Neutrophil (primary cell): ENCODE measurements around the gene CCDC106.

Experiments used
- H3K27ac ChIP-seq: fragments of 200-600 bp; sonication (generic); 2 replicates; pipeline ENCODE4 v1.5.1; 2016; ENCODE audit warnings: mild to moderate bottlenecking, moderate library complexity
- H3K27me3 ChIP-seq: fragments of 200-600 bp; sonication (generic); 2 replicates; pipeline ENCODE4 v1.6.0; 2016; ENCODE audit warnings: mild to moderate bottlenecking
- H3K36me3 ChIP-seq: fragments of 200-600 bp; sonication (generic); 2 replicates; pipeline ENCODE4 v1.5.1; 2017
- H3K4me1 ChIP-seq, 2 experiments: fragments of 200-600 bp in 1 of 2; sonication (generic) in 1 of 2; 1 replicate in 1 of 2; 2 replicates in 1 of 2; pipeline versions ENCODE4 v1.5.1 to v1.6.1; 2013 to 2016; ENCODE audit warnings: low read depth in 1 of 2, low read length in 1 of 2, mild to moderate bottlenecking in 1 of 2, moderate library complexity in 1 of 2; ENCODE audit not compliant: control insufficient read depth in 1 of 2, insufficient read depth in 1 of 2
- H3K4me3 ChIP-seq, 2 experiments: fragments of 200-600 bp in 1 of 2; sonication (generic) in 1 of 2; 1 replicate in 1 of 2; 2 replicates in 1 of 2; pipeline ENCODE4 v1.5.1; 2013 to 2016; ENCODE audit warnings: low read depth in 1 of 2, low read length in 1 of 2, mild to moderate bottlenecking in 1 of 2, moderate library complexity in 1 of 2
- H3K9me3 ChIP-seq: fragments of 200-600 bp; sonication (generic); 2 replicates; pipeline ENCODE4 v1.5.1; 2016
- TF ChIP-seq, protein P1 (sequence below): fragments of 200-600 bp; sonication (generic); IDR thresholded peaks from 2 replicates; pipeline ENCODE4 v1.5.1; 2016; ENCODE audit warnings: antibody characterized with exemption

CCDC106 gene

DNA sequence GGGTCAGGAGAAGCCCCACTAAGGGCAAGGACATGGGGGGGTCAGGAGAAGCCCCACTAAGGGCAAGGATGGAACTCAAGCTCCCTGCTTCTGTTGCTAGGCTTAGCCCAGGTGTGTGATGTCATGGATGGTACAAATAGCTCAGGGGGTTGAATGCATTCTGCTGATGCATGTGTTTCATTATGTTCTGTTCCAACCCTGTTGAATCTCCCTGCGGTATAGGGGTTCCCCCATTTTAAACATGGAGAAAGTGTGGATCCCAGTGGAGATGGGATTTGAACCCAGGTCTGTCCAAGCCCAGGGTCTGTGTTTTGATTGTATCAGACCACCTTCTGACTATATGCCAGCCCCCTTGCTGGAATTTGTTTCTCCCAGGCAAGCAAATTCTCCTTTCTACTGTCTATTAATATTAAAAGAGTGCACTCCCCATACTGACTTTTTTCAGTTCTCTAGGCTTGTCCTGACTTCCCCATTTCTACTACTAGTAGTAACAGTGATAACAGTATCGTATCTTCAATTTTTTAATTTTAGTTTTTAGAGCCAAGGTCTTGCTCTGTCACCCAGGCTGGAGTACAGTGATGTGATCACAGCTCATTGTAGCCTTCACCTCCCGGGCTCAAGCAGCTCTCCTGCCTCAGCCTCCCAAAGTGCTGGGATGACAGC is 35.9 kb upstream of the CCDC106 start:
- TF ChIP-seq, protein P1, sequence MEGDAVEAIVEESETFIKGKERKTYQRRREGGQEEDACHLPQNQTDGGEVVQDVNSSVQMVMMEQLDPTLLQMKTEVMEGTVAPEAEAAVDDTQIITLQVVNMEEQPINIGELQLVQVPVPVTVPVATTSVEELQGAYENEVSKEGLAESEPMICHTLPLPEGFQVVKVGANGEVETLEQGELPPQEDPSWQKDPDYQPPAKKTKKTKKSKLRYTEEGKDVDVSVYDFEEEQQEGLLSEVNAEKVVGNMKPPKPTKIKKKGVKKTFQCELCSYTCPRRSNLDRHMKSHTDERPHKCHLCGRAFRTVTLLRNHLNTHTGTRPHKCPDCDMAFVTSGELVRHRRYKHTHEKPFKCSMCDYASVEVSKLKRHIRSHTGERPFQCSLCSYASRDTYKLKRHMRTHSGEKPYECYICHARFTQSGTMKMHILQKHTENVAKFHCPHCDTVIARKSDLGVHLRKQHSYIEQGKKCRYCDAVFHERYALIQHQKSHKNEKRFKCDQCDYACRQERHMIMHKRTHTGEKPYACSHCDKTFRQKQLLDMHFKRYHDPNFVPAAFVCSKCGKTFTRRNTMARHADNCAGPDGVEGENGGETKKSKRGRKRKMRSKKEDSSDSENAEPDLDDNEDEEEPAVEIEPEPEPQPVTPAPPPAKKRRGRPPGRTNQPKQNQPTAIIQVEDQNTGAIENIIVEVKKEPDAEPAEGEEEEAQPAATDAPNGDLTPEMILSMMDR = no peak
- no peaks in the 10 kb centered on the region for H3K27me3 ChIP-seq

DNA sequence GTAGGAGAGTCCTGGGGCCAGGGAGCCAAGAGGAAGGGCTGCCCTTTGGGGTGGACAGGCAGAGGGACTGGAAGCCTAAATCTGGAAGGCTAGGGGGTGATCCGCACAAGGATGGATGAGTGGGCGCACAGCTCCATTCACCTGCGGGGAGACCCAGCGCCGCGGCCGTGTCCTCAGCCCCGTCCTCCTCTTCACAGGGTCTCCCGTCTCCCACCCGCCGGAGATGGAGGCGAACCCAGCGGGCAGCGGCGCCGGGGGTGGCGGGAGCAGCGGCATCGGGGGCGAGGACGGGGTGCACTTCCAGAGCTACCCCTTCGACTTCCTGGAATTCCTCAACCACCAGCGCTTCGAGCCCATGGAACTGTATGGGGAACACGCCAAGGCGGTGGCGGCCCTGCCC is 34.6 kb upstream of the CCDC106 start:
- peak overlapping the region; percentile 67 for H3K27ac ChIP-seq
- no peaks in the 10 kb centered on the region for H3K27me3 ChIP-seq
- peaks cover 55 to 64% of the 10 kb centered on the region in 2 experiments for H3K4me1 ChIP-seq
- TF ChIP-seq, protein P1 = no peak
- no peaks in the 10 kb centered on the region for H3K9me3 ChIP-seq
- peaks cover 56% of the 10 kb centered on the region for H3K36me3 ChIP-seq
- no peak overlapping the region for H3K4me3 ChIP-seq

More for the DNA sequence above, 35.9 kb upstream of the CCDC106 start:
- no peak overlapping the region for H3K4me3 ChIP-seq
- H3K9me3 ChIP-seq = no peaks in the 10 kb centered on the region
- H3K27ac ChIP-seq = peak overlapping the region; percentile 67
- H3K4me1 ChIP-seq = peaks cover 55 to 64% of the 10 kb centered on the region in 2 experiments
- H3K36me3 ChIP-seq = peaks cover 47% of the 10 kb centered on the region

GRCh38 chr19:55613930-55614710 is 33.9 kb upstream of the CCDC106 start:
- Histone ChIP-seq H3K36me3 (peaks cover 56% of the 10 kb centered on the region), H3K4me3 (no peak overlapping the region), H3K9me3 (no peaks in the 10 kb centered on the region), H3K4me1 (peaks cover 55 to 64% of the 10 kb centered on the region in 2 experiments), H3K27ac (no peak overlapping the region), H3K27me3 (no peaks in the 10 kb centered on the region)
- TF ChIP-seq, protein P1 = no peak

DNA sequence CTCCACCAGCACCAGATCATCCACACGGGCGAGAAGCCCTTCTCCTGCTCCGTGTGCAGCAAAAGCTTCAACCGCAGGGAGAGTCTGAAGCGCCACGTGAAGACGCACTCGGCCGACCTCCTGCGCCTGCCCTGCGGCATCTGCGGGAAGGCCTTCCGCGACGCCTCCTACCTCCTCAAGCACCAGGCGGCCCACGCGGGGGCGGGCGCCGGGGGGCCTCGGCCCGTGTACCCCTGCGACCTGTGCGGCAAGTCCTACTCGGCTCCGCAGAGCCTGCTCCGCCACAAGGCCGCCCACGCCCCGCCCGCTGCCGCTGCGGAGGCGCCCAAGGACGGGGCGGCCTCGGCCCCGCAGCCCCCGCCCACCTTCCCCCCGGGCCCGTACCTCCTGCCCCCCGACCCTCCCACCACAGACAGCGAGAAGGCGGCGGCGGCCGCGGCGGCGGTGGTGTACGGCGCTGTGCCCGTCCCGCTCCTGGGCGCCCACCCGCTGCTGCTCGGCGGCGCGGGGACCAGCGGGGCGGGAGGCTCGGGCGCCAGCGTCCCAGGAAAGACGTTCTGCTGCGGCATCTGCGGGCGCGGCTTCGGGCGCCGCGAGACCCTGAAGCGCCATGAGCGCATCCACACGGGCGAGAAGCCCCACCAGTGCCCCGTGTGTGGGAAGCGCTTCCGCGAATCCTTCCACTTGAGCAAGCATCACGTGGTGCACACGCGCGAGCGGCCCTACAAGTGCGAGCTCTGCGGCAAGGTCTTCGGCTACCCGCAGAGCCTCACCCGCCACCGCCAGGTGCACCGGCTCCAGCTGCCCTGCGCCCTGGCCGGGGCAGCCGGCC is 33.1 kb upstream of the CCDC106 start:
- no peaks in the 10 kb centered on the region for H3K9me3 ChIP-seq
- no peak overlapping the region for H3K27ac ChIP-seq
- H3K4me3 ChIP-seq = no peak overlapping the region
- TF ChIP-seq, protein P1 = no peak
- H3K27me3 ChIP-seq = no peaks in the 10 kb centered on the region
- H3K4me1 ChIP-seq = peaks cover 55 to 64% of the 10 kb centered on the region in 2 experiments
- peaks cover 56% of the 10 kb centered on the region for H3K36me3 ChIP-seq

DNA sequence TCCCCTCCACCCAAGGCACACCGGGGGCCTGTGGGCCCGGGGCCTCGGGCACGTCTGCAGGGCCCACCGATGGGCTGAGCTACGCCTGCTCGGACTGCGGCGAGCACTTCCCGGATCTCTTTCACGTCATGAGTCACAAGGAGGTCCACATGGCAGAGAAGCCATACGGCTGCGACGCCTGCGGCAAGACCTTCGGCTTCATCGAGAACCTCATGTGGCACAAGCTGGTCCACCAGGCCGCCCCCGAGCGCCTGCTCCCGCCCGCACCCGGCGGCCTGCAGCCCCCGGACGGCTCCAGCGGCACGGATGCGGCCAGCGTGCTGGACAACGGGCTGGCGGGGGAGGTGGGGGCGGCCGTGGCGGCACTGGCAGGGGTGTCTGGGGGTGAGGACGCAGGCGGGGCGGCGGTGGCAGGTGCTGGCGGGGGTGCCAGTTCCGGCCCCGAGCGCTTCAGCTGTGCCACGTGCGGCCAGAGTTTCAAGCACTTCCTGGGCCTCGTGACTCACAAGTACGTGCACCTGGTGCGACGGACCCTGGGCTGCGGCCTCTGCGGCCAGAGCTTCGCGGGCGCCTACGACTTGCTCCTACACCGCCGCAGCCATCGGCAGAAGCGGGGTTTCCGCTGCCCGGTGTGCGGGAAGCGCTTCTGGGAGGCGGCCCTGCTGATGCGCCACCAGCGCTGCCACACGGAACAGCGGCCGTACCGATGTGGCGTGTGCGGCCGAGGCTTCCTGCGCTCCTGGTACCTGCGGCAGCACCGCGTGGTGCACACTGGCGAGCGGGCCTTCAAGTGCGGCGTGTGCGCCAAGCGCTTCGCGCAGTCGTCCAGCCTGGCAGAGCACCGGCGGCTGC is 32.2 kb upstream of the CCDC106 start:
- TF ChIP-seq, protein P1 = no peak
- Histone ChIP-seq H3K4me3 (no peak overlapping the region), H3K27me3 (no peaks in the 10 kb centered on the region), H3K27ac (no peak overlapping the region), H3K4me1 (peaks cover 55 to 64% of the 10 kb centered on the region in 2 experiments), H3K9me3 (no peaks in the 10 kb centered on the region), H3K36me3 (peaks cover 50% of the 10 kb centered on the region)
